ENCODE measurements around the gene NRAP.

The NRAP gene

GRCh38 chr10:113569576-113569975 lies 94.3 kb downstream of the NRAP start:
- Histone ChIP-seq H3K36me3 (no peaks in the 10 kb centered on the region), H3K27me3 (peaks cover 7% of the 10 kb centered on the region), H3K4me1 (ENCODE audit: control insufficient read depth in 1 of 2, insufficient read depth in 1 of 2, low read depth in 1 of 2, low read length in 1 of 2) (no peaks in the 10 kb centered on the region), H3K4me3 (ENCODE audit: low read depth in 1 of 2, low read length in 1 of 2) (no peak overlapping the region), H3K9me3 (no peaks in the 10 kb centered on the region), H3K27ac (no peak overlapping the region)
- TF ChIP-seq CTCF (IDR thresholded peaks at IDR 0.05): no peak

GRCh38 chr10:113566888-113567287 lies 97.0 kb downstream of the NRAP start:
- H3K4me3 ChIP-seq (ENCODE audit: low read depth in 1 of 2, low read length in 1 of 2): no peak overlapping the region
- no peaks in the 10 kb centered on the region for H3K27me3 ChIP-seq
- H3K27ac ChIP-seq: no peak overlapping the region
- H3K9me3 ChIP-seq: no peaks in the 10 kb centered on the region
- no peaks in the 10 kb centered on the region for H3K36me3 ChIP-seq
- no peak for TF ChIP-seq CTCF (IDR thresholded peaks at IDR 0.05)
- peaks cover 0 to 6% of the 10 kb centered on the region in 2 experiments for H3K4me1 ChIP-seq (ENCODE audit: control insufficient read depth in 1 of 2, insufficient read depth in 1 of 2, low read depth in 1 of 2, low read length in 1 of 2)

- no peak for TF ChIP-seq CTCF (IDR thresholded peaks at IDR 0.05)
- Histone ChIP-seq H3K36me3 (no peaks in the 10 kb centered on the region), H3K27ac (no peak overlapping the region), H3K4me1 (ENCODE audit: control insufficient read depth in 1 of 2, insufficient read depth in 1 of 2, low read depth in 1 of 2, low read length in 1 of 2) (peaks cover 0 to 6% of the 10 kb centered on the region in 2 experiments), H3K4me3 (ENCODE audit: low read depth in 1 of 2, low read length in 1 of 2) (no peak overlapping the region), H3K27me3 (no peaks in the 10 kb centered on the region), H3K9me3 (no peaks in the 10 kb centered on the region)
Measured at GRCh38 chr10:113565364-113565763, 98.5 kb downstream of the NRAP start.

- no peak overlapping the region for H3K27ac ChIP-seq
- H3K4me1 ChIP-seq (ENCODE audit: control insufficient read depth in 1 of 2, insufficient read depth in 1 of 2, low read depth in 1 of 2, low read length in 1 of 2): peaks cover 0 to 6% of the 10 kb centered on the region in 2 experiments
- H3K27me3 ChIP-seq: peaks cover 6% of the 10 kb centered on the region
- TF ChIP-seq CTCF (IDR thresholded peaks at IDR 0.05): peak; percentile 81
- H3K36me3 ChIP-seq: no peaks in the 10 kb centered on the region
- H3K4me3 ChIP-seq (ENCODE audit: low read depth in 1 of 2, low read length in 1 of 2): no peak overlapping the region
- no peaks in the 10 kb centered on the region for H3K9me3 ChIP-seq
Measured at GRCh38 chr10:113563306-113564088, 100.3 kb downstream of the NRAP start.

- no peaks in the 10 kb centered on the region for H3K36me3 ChIP-seq
- H3K9me3 ChIP-seq: no peaks in the 10 kb centered on the region
- H3K27ac ChIP-seq: no peak overlapping the region
- no peak overlapping the region for H3K4me3 ChIP-seq (ENCODE audit: low read depth in 1 of 2, low read length in 1 of 2)
- H3K27me3 ChIP-seq: peaks cover 14% of the 10 kb centered on the region
- H3K4me1 ChIP-seq (ENCODE audit: control insufficient read depth in 1 of 2, insufficient read depth in 1 of 2, low read depth in 1 of 2, low read length in 1 of 2): peaks cover 0 to 6% of the 10 kb centered on the region in 2 experiments
- TF ChIP-seq CTCF (IDR thresholded peaks at IDR 0.05): no peak
Measured at GRCh38 chr10:113562704-113563103, 101.1 kb downstream of the NRAP start.

Data from neutrophil (primary cell).